Stimulated activated CD8-positive, alpha-beta memory T cell treated with anti-CD3 and anti-CD28 coated beads, Interleukin-4, amount 100 ng/mL, for 48 hours (primary cell): ENCODE results near the gene SETD4.

ENCODE experiments used
- DNase-seq: peaks from one replicate; pipeline ENCODE4 v3.0.0-alpha.2; 2020

The SETD4 gene

DNA sequence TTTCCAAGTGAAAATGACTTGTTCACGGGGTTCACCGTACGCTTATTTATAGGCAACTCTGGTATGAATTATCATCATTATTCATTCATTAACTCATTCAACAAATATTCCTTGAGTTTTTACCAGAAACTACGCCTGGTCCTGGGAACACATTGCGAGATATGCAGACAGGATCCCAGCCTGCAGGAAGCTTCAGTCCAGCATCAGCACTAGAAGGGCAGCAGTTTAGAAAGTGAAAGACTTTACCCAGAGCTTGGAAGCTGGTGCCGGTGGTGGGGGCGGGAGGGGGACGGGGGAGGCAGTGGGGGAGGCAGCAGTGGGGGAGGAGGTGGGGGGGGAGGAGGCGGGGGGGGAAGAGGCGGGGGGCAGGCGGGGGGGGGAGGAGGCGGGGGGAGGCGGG lies 55.9 kb downstream of the SETD4 start:
- no peak for DNase-seq

DNA sequence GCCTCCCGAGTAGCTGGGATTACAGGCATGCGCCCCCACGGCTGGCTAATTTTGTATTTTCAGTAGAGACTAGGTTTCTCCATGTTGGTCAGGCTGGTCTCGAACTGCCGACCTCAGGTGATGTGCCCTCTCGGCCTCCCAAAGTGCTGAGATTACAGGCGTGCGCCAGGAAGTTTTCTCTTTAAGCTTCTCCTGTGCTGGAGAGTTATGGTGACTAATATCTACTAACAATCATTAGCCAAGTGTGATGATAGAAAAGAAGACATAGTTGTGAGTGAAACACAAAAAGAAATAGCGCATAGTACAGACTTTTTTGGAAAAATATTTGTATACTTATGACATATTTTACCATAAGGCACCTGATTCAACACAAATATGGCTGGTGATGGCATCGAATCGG lies 56.5 kb downstream of the SETD4 start:
- no peak for DNase-seq

DNA sequence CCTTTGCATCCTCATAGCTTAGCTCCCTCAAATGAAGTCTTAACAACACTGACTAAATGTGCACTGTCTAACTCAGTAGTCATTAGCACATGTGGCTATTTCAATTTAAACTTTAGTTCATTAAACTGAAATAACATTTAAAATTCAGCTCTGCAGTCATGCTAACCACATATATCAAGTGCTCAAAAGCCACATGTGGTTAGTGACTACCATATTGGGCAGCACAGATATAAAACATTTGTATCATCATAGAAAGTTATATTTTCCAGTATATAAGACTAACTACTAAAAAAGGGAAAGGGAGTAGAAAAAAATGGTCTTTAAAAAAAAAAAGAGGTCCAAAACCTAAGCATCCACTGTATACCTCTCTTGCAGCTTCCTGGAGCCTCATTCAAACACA lies 64.1 kb downstream of the SETD4 start:
- DNase-seq: no peak

DNA sequence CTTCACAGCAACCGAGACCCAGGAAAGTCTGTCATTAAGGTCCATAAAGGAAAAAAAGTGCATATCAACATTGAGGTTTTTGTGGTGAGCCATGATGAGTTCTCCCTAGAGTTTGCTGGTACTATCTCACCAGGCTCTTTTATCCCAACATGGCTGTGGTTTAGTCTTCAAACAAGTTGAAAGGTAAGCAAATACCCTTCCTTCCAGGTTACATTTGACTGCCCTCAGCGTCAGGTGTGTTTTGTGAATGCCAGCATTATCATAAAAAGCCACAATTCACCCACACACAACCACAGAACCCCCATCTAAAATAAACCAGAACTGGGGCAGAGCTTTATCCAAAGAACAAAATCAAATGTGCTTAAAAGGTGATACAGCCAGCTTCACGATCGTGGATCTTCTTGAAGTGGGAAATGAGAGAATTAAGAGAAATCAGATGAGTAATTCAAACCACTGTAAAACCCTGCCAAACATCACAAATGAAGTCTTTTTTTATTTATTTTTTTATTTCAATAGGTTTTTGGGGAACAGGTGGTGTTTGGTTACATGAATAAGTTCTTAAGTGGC lies 64.7 kb downstream of the SETD4 start:
- DNase-seq: no peak

DNA sequence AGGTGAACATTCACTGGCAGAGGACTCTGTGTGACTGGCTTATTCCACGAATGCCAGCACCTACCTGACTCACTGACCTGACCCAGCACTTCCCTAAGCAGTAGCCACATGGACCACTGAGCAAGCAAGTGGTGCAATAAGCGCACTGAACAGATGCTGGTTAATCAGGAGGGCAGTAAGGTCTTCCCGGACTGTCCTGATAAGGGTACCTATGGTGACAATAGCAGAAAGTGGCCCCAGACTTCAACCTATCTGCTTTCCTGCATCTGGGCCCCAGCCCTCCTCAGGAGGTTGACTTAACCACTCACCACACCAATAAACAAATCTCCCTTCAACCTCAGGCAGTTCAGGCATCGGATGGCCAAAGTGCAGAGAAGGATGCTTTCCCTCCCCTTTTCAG lies 65.7 kb downstream of the SETD4 start:
- DNase-seq: no peak

DNA sequence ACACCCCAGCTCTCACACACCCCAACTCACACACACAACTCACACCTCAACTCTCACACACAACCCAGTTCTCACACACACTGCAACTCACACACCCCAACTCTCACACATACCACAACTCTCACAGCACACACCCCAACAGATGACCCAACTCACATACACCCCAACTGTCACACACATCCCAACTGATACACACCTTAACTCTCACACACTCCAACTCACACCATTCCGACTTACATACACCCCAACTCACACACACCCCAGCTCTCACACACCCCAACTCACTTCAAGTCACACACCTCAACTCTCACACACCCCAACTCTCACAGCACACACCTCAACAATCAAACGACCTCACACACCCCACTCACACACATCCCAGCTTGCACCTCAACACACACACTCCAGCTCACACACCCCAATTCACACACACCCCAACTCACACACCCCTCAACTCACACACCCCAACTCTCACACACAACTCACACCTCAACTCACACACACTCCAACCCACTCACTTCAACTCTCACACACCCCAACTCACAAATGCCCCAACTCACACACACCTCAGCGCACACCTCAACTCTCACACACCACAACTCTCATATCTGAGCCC lies 66.3 kb downstream of the SETD4 start:
- no peak for DNase-seq

DNA sequence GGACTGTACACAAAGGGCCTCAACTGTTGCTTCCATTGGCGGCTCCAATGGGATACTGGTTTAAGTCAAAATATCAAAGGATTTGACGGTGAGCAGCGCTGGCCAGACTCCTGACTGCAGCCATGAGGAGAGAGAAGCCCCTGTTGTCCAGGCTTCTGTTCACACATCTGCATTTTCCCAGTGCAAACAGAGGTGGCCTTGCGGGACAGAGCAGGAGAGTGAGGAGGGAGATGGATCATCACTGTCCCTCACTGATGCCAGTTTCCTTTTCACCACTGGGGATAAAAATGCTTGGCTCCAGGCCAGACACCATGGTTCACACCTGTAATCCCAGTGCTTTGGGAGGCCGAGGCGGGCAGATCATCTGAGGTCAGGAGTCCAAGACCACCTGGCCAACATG lies 69.2 kb downstream of the SETD4 start:
- no peak for DNase-seq

DNA sequence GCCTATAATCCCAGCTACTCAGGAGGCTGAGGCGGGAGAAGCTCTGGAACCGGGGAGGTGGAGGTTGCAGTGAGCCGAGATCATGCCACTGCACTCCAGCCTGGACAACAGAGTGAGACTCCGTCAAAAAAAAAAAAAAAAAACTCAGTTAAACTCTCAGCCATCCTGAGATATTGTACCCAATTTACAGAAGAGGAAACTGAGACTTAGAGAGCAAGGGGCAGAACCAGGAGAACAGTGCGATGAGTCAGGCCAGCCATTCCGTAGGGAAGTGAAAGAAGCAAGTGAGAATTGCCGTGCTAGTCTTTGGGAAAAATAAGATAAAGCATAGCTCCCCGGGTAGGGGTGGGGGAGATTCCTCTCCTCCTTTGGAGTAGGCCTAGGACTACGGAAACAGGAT lies 69.7 kb downstream of the SETD4 start:
- no peak for DNase-seq

DNA sequence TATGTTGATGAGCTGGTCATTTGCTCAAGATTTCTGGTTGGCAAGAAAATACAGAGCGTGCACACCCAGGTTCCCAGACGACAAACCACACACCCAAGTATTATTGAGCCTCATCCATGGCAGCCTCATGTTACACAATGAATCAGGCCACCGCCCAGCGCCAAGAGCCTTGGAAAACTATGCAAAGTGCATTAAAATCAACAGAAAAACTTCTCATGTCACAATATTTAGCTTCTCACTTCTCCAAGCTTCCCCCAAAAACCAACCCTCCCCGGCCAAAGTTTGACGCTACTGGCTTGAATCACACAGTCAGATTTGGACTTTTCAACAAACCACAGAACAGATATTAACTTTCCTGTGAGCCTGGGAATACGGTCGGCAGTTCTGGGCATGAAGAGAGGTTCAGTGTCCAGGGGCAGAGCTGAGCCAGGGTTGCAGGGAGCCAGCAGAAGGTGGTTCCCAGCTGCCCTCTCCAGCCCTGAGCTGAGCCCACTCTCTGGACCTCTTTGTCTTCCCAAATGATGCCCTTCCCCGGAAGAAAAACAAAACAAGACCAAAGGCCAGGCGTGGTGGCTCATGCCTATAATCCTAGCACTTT lies 71.1 kb downstream of the SETD4 start:
- no peak for DNase-seq

DNA sequence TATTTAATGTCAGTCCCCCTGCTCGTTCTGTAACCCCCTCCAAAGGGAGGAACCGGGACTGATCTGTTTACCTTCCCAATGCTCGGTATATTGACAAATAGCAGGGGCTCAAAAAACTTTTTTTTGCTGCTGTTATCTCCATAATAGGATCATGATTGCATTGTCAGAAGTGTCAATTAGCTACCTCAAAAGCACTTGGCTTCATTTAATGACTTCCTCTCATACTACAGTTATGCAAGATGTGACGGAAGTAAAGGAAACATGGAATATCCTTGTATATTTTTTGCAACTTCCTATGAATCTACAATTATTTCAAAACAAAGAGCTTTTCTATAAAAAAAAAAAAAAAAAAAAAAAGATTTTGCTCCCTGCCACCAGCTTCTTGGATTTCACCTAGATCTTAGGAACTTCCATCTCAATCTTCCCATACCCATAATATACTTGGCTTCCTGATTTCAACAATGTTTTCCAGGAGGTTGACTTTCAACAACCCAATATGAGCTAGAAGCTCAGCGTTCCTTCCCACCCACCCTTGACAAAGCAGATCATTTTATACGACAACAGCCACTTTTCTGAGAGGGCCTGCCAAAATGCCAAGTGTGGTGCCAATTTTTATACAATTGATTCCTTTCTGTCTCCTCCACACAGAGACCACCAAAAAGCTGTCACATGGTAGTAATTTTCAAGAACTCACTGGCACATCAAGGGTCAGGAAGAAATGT lies 71.7 kb downstream of the SETD4 start:
- DNase-seq: no peak

DNA sequence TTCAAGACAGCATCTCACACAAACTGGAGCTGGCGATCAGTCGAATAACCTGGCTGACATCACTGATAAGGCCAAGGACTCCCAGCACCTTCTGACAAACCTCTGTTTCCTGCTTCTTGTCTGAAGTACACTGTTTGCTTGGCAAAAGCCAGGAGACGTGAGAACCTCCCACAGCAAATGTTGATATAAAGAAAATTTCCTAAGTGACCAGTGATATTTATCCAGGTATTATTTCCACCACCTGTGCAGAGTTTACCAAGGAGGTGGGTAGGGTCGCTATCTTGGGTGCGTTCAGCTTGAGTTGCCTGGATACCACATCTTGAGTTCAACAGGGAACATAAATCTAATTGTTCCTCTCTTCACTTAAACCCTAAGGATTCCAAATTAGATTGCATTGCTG lies 72.9 kb downstream of the SETD4 start:
- no peak for DNase-seq

DNA sequence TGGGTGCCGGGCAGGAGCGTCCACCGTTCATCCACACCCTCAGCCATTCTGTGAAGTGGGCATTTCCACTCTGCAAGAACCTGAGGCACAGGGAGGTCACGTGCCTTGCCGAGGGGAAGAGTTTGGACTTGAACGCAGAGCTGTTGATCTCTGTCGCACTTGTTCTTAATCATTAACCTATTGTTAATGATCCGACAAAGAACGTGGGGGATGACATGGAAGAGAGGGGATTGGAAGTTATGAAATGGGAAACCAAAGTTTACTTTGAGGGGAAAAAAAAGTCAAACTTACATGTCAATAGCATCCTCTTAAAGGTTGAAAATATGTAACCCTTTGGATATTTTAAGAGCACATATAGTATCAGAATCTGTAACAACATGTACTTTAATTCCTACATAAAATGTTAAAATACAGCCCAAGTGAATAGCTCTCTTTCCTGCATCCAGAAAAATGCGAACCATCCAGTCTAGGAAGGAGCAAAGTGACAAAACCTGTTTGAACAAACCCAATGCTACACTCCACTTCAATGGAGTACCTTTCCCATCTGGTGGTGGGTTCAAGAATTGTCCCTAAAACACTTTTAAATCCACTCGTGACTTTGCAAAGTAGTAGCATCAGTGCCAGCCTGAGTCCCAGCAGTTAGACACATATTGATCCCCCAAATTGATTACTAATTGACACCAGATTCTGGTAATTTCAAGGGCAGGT lies 75.5 kb downstream of the SETD4 start:
- DNase-seq: no peak
